ENCODE results near the gene PLEKHH3. TPM values are rescaled to one million over a fixed set of nuclear protein-coding genes. Genes with fewer than 3 reads are reported as not detected.
"Not testable (repeated sequence)": the region's sequence is repeated elsewhere in the genome, so short reads cannot be mapped to it uniquely, and the experiment has no call there.

PLEKHH3 gene
- total RNA-seq, 4 donors from 2014 or later = 32.4 to 57.7 (median 46.1) TPM

- Histone ChIP-seq H3K9me3 (no peaks in the 10 kb centered on the region), H3K36me3 (no peaks in the 10 kb centered on the region), H3K4me1 (no peaks in the 10 kb centered on the region), H3K4me3 (no peak overlapping the region), H3K27ac (no peak overlapping the region), H3K27me3 (no peaks in the 10 kb centered on the region)
- 62 to 76% methylated on average over 5 to 6 of the region's 7 CpGs for WGBS, 2 donors
- DNase-seq (ENCODE audit: low spot score in 2 of 2) = no peak
- TF ChIP-seq POLR2A (IDR thresholded peaks at IDR 0.05) = no peak
- TF ChIP-seq, protein P1, sequence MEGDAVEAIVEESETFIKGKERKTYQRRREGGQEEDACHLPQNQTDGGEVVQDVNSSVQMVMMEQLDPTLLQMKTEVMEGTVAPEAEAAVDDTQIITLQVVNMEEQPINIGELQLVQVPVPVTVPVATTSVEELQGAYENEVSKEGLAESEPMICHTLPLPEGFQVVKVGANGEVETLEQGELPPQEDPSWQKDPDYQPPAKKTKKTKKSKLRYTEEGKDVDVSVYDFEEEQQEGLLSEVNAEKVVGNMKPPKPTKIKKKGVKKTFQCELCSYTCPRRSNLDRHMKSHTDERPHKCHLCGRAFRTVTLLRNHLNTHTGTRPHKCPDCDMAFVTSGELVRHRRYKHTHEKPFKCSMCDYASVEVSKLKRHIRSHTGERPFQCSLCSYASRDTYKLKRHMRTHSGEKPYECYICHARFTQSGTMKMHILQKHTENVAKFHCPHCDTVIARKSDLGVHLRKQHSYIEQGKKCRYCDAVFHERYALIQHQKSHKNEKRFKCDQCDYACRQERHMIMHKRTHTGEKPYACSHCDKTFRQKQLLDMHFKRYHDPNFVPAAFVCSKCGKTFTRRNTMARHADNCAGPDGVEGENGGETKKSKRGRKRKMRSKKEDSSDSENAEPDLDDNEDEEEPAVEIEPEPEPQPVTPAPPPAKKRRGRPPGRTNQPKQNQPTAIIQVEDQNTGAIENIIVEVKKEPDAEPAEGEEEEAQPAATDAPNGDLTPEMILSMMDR (IDR thresholded peaks at IDR 0.05) = no peak
- no peak for TF ChIP-seq EP300 (IDR thresholded peaks at IDR 0.05)
Observed at GRCh38 chr17:42639525-42640113, 37.2 kb downstream of the PLEKHH3 start.

DNA sequence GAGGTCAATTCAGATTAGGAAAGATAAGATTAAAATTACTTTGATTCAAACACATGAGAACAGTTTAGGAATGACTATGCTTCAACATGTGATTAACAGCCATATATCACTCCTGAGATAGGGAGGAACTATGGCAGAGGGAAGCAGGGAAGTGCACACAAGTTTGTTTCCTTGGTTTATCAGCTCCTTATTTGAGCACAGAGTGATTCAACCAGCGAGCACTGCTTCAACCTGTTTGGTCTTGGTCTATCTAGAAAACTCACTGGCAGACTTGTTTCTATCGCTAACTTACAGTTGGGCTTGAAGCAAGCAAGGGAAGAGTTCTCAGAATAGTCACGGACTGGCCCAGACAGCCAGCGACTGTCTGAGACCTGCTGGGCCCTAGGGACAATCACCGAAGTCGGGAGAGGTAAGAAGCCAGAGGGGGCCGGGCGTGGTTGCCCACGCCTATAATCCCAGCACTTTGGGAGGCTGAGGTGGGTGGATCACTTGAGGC, 43.8 kb downstream of the PLEKHH3 start:
- H3K4me1 ChIP-seq = no peaks in the 10 kb centered on the region
- no peak overlapping the region for H3K27ac ChIP-seq
- H3K27me3 ChIP-seq = no peaks in the 10 kb centered on the region
- WGBS, 2 donors = 79 to 81% methylated on average over 9 of the region's 9 CpGs
- H3K9me3 ChIP-seq = no peaks in the 10 kb centered on the region
- H3K4me3 ChIP-seq = no peak overlapping the region
- H3K36me3 ChIP-seq = no peaks in the 10 kb centered on the region
- no peak for DNase-seq (ENCODE audit: low spot score in 2 of 2)
- TF ChIP-seq POLR2A (IDR thresholded peaks at IDR 0.05) (no peak), EP300 (IDR thresholded peaks at IDR 0.05) (no peak)
- TF ChIP-seq, protein P1 (IDR thresholded peaks at IDR 0.05) = no peak

GRCh38 chr17:42629411-42630009, 47.3 kb downstream of the PLEKHH3 start:
- Histone ChIP-seq H3K4me1 (no peaks in the 10 kb centered on the region), H3K27ac (no peak overlapping the region), H3K4me3 (no peak overlapping the region), H3K9me3 (no peaks in the 10 kb centered on the region), H3K27me3 (no peaks in the 10 kb centered on the region), H3K36me3 (no peaks in the 10 kb centered on the region)
- TF ChIP-seq EP300 (IDR thresholded peaks at IDR 0.05) = no peak
- no peak for TF ChIP-seq POLR2A (IDR thresholded peaks at IDR 0.05)
- TF ChIP-seq, protein P1 (IDR thresholded peaks at IDR 0.05) = no peak
- WGBS, 2 donors = 78 to 83% methylated on average over 3 of the region's 3 CpGs
- DNase-seq (ENCODE audit: low spot score in 2 of 2) = no peak

DNA sequence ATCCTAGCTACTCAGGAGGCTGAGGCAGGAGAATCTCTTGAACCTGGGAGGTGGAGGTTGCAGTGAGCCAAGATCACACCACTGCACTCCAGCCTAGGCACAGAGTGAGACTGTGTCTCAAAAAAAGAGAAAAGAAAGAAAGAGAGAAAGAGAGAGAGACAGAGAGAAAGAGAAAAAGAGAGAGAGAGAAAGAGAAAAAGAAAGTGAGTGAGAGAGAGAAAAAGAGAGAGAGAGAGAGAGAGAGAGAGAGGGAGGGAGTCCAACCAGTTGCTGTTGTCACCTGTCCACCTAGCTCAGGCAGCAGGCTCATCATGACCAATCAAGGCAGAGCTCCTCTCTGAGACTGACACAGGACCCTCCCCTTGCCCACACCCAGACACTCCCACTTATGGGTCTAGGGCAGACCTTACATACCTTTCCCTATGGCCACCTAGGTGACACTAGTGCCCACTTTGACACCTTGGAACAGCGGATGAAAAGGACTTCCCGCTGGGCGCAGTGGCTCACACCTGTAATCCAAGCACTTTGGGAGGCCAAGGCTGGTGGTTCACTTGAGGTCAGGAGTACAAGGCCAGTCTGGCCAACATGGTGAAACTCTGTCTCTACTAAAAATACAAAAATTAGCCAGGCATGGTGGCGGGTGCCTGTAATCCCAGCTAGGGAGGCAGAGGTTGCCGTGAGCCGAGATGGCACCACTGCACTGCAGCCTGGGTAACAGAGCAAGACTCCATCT, 49.6 kb downstream of the PLEKHH3 start:
- H3K4me3 ChIP-seq; H3K27me3 ChIP-seq; H3K36me3 ChIP-seq; DNase-seq (ENCODE audit: low spot score in 2 of 2); H3K9me3 ChIP-seq; H3K27ac ChIP-seq; H3K4me1 ChIP-seq: not testable (repeated sequence)
- WGBS, 2 donors = 84 to 91% methylated on average over 6 of the region's 6 CpGs

DNA sequence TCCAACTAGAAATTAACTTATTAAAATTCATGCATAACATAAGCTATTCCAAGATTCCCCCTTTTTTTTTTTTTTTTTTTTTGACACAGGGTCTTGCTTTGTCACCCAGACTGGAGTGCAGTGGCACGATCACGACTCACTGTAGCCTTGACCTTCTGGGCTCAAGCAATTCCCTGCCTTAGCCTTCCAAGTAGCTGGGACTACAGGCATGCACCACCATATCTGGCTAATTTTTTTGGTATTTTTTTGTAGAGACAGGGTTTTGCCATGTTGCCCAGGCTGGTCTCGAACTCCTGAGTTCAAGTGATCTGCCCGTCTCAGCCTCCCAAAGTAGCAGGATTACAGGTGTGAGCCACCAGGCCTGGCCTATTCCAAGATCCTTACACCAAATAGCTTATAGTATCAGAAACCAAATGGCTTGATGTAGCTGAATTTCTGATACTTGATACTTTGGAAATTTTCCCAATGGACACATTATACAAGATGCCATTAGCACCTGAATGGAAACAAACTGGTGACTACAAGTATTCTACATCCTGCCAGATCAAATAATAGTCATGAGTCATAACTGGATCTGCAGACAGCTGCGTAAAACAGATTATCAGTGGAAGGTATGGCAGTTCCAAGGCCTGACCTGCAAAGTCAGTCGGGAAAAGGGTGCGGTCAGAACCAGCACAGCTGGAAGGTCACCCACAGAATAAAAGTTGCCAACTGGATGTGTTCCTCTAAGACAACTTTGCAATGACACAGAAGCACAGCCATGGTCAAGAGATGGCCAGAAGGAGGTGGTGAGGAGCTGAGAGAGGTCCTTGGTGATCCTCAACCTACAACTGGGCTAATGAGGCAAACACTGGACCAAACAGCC, 52.8 kb downstream of the PLEKHH3 start:
- Histone ChIP-seq H3K4me1 (no peaks in the 10 kb centered on the region), H3K4me3 (no peak overlapping the region), H3K27ac (no peak overlapping the region), H3K27me3 (no peaks in the 10 kb centered on the region), H3K36me3 (no peaks in the 10 kb centered on the region), H3K9me3 (no peaks in the 10 kb centered on the region)
- 74 to 82% methylated on average over 7 of the region's 7 CpGs for WGBS, 2 donors
- no peak for DNase-seq (ENCODE audit: low spot score in 2 of 2)
- no peak for TF ChIP-seq EP300 (IDR thresholded peaks at IDR 0.05)
- TF ChIP-seq, protein P1 (IDR thresholded peaks at IDR 0.05) = no peak
- TF ChIP-seq POLR2A (IDR thresholded peaks at IDR 0.05) = no peak

All from tibial nerve (tissue), 4 donors.